ENCODE measurements around the gene AFF2.

The AFF2 gene

DNA sequence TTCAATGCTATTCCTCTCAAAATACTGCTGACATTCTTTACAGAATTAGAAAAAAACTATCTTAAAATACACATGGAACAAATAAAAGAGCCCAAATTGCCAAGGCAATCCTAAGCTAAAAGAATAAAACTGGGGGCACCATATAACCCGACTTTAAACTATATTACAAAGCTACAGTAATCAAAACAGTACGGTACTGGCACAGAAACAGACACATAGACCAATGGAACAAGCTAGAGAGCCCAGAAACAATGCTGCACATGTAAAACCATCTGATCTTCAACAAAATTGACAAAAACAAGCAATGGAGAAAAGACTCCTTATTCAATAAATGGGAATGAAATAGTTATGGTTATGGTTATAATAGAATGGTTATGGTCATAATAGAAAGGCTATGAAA is 522.1 kb downstream of the AFF2 start:
- no peak overlapping the region for H3K4me3 ChIP-seq (IDR thresholded peaks at IDR 0.05; ENCODE audit: insufficient read depth, low read depth, low read length)
- H3K4me1 ChIP-seq (ENCODE audit: low read depth, poor library complexity, severe bottlenecking), result no peaks in the 10 kb centered on the region

DNA sequence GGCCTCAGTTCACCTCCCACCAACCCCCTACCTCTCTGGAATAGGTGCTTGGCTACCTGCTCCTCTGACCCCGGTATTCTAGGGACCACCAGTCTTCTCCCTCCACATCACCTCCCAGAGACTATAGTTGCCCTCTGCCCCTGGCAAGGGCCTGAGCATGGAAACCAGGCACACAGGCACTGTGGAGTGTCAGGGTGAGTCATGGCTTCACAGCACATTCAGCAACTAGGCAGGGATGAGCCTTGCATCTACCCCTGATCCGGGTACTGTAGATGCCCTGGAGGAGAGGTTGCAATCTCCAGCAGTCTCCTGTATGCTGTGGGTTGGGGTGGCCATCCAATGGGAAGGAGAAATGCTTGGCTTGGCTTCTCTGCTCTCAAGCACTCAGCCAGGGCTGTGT is 532.0 kb downstream of the AFF2 start:
- H3K9ac ChIP-seq, result no peak overlapping the region
- no peaks in the 10 kb centered on the region for H3K4me1 ChIP-seq (ENCODE audit: low read depth, poor library complexity, severe bottlenecking)
- TF ChIP-seq, protein P1, sequence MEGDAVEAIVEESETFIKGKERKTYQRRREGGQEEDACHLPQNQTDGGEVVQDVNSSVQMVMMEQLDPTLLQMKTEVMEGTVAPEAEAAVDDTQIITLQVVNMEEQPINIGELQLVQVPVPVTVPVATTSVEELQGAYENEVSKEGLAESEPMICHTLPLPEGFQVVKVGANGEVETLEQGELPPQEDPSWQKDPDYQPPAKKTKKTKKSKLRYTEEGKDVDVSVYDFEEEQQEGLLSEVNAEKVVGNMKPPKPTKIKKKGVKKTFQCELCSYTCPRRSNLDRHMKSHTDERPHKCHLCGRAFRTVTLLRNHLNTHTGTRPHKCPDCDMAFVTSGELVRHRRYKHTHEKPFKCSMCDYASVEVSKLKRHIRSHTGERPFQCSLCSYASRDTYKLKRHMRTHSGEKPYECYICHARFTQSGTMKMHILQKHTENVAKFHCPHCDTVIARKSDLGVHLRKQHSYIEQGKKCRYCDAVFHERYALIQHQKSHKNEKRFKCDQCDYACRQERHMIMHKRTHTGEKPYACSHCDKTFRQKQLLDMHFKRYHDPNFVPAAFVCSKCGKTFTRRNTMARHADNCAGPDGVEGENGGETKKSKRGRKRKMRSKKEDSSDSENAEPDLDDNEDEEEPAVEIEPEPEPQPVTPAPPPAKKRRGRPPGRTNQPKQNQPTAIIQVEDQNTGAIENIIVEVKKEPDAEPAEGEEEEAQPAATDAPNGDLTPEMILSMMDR (conservative IDR thresholded peaks at IDR 0.05; ENCODE audit: low read depth, low read length), result no peak
- no peaks in the 10 kb centered on the region for H3K36me3 ChIP-seq (ENCODE audit: insufficient read depth)
- H3K4me2 ChIP-seq, result no peak overlapping the region
- H3K27me3 ChIP-seq (ENCODE audit: insufficient read depth, low read depth), result no peaks in the 10 kb centered on the region
- no peak overlapping the region for H2AFZ ChIP-seq (ENCODE audit: low read depth)
- H4K20me1 ChIP-seq (ENCODE audit: insufficient read depth), result no peaks in the 10 kb centered on the region
- no peak overlapping the region for H3K27ac ChIP-seq
- H3K79me2 ChIP-seq (ENCODE audit: insufficient read depth, low read depth), result no peaks in the 10 kb centered on the region
- no peak overlapping the region for H3K4me3 ChIP-seq (IDR thresholded peaks at IDR 0.05; ENCODE audit: insufficient read depth, low read depth, low read length)

More for the DNA sequence above, 522.1 kb downstream of the AFF2 start:
- TF ChIP-seq, protein P1 (conservative IDR thresholded peaks at IDR 0.05; ENCODE audit: low read depth, low read length), result no peak
- H3K4me2 ChIP-seq, result no peak overlapping the region
- no peaks in the 10 kb centered on the region for H4K20me1 ChIP-seq (ENCODE audit: insufficient read depth)
- no peaks in the 10 kb centered on the region for H3K27me3 ChIP-seq (ENCODE audit: insufficient read depth, low read depth)
- H3K9ac ChIP-seq, result no peak overlapping the region
- no peak overlapping the region for H2AFZ ChIP-seq (ENCODE audit: low read depth)
- H3K79me2 ChIP-seq (ENCODE audit: insufficient read depth, low read depth), result no peaks in the 10 kb centered on the region
- H3K27ac ChIP-seq, result no peak overlapping the region
- no peaks in the 10 kb centered on the region for H3K36me3 ChIP-seq (ENCODE audit: insufficient read depth)

DNA sequence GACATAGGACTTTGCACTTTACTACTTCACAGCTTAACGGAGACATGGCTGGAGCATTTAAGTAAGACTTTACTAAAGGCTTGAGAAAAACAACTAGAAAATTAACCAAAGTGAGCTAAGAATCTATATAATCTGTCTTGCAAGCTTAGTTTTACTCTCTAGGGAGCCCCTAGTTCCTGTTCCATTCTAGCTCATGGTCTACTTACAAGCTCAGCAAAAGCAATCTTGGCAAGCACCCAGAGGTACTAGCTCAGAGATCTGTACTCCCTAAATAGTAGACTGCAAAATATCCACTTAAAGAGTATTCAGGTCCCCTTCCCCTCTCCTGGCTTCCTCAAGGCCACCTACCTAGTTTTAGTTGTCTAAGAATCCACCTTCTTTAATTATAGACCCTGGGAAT is 535.7 kb downstream of the AFF2 start:
- H3K4me1 ChIP-seq (ENCODE audit: low read depth, poor library complexity, severe bottlenecking), result no peaks in the 10 kb centered on the region
- no peaks in the 10 kb centered on the region for H3K36me3 ChIP-seq (ENCODE audit: insufficient read depth)
- H3K27ac ChIP-seq, result no peak overlapping the region
- no peak overlapping the region for H3K4me3 ChIP-seq (IDR thresholded peaks at IDR 0.05; ENCODE audit: insufficient read depth, low read depth, low read length)
- H4K20me1 ChIP-seq (ENCODE audit: insufficient read depth), result no peaks in the 10 kb centered on the region
- TF ChIP-seq, protein P1 (conservative IDR thresholded peaks at IDR 0.05; ENCODE audit: low read depth, low read length), result no peak
- H3K79me2 ChIP-seq (ENCODE audit: insufficient read depth, low read depth), result no peaks in the 10 kb centered on the region
- no peak overlapping the region for H2AFZ ChIP-seq (ENCODE audit: low read depth)
- no peaks in the 10 kb centered on the region for H3K27me3 ChIP-seq (ENCODE audit: insufficient read depth, low read depth)
- H3K9ac ChIP-seq, result no peak overlapping the region
- no peak overlapping the region for H3K4me2 ChIP-seq

DNA sequence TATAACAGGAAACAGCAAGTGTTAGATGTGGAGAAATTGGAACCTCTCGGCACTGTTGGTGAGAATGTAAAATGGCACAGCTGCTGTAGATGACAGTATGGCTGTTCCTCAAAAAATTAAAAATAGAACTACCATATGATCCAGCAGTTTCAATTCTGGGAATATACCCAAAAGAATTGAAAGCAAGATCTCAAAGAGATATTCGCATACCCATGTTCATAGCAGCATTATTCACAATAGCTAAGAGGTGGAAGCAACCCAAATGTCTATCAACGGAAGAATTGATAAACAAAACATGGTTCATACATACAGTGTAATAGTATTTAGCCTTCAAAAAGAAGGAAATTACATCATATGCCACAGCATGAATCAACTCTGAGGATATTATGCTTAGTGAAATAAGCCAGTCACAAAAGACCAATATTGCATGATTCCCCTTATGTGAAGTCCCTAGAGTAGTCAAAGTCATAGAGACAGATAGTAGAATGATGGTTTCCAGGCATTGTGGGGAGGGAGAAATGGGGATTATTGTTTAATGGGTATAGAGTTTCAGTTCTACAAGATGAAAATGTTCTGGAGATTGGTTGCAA is 537.0 kb downstream of the AFF2 start:
- Histone ChIP-seq H3K4me3 (IDR thresholded peaks at IDR 0.05; ENCODE audit: insufficient read depth, low read depth, low read length) (no peak overlapping the region), H3K79me2 (ENCODE audit: insufficient read depth, low read depth) (no peaks in the 10 kb centered on the region), H3K36me3 (ENCODE audit: insufficient read depth) (no peaks in the 10 kb centered on the region), H3K9ac (no peak overlapping the region), H3K27me3 (ENCODE audit: insufficient read depth, low read depth) (no peaks in the 10 kb centered on the region), H3K4me1 (ENCODE audit: low read depth, poor library complexity, severe bottlenecking) (no peaks in the 10 kb centered on the region), H3K4me2 (no peak overlapping the region), H4K20me1 (ENCODE audit: insufficient read depth) (no peaks in the 10 kb centered on the region), H2AFZ (ENCODE audit: low read depth) (no peak overlapping the region), H3K27ac (no peak overlapping the region)
- TF ChIP-seq, protein P1 (conservative IDR thresholded peaks at IDR 0.05; ENCODE audit: low read depth, low read length), result no peak
